Measurements from ENCODE around the gene DLGAP1.

GRCh38 chr18:4077204-4077603, 377.9 kb downstream of the DLGAP1 start:
- TF ChIP-seq CTCF (IDR thresholded peaks at IDR 0.05; ENCODE audit: insufficient read depth, low read length) (no peak), POLR2AphosphoS5 (IDR thresholded peaks at IDR 0.05; ENCODE audit: low read depth) (no peak), GABPA (IDR thresholded peaks at IDR 0.05; ENCODE audit: low read depth) (no peak), REST (IDR thresholded peaks at IDR 0.05; ENCODE audit: insufficient replicate concordance, low read depth) (no peak)

Data from HL-60 (cell line).